HepG2 (cell line): ENCODE measurements around the gene C10orf143. TPM values are rescaled to one million over a fixed set of nuclear protein-coding genes. Genes with fewer than 3 reads are reported as not detected.

Experiments
- ATAC-seq: fragments of 200-7000 bp; cut with Tn5 transposase; 3 replicates; pipeline ENCODE4 v1.9.1; 2020; ENCODE audit warnings: mild to moderate bottlenecking, moderate library complexity
- BruUV-seq: library from RNA; stranded (reverse); fragments of 400-500 nt; replicated peaks from 2 replicates; lab custom pipeline; 2021; lab: Mats Ljungman, UMichigan
- CTCF ChIA-PET: fragments of 300-600 bp; formaldehyde crosslinking; extraction: SDS; loops from one replicate; lab custom pipeline; 2021; ENCODE audit warnings: low total read pairs, inconsistent platforms, low intra/inter-chr PET ratio; lab: Yijun Ruan, JAX
- POLR2A ChIA-PET: fragments of 350-600 bp; sonication (Branson Sonifier 250); formaldehyde crosslinking; loops from one replicate; lab custom pipeline; 2020; ENCODE audit warnings: antibody characterized with exemption, inconsistent platforms; lab: Yijun Ruan, JAX
- DNase-seq: peaks from one replicate; pipeline ENCODE4 v3.0.0-alpha.2; 2015; ENCODE audit warnings: low spot score
- FAIRE-seq: peaks from 3 replicates; lab custom pipeline; 2011; peaks lifted over from hg19 to GRCh38; lab: Jason Lieb, UNC
- H2AFZ ChIP-seq: one replicate; pipeline ENCODE4 v1.6.1; 2011; ENCODE audit warnings: low read length, inconsistent platforms
- H3K27ac ChIP-seq: fragments of 300-600 bp; 3 replicates; pipeline ENCODE4 v1.8.0; 2011; ENCODE audit warnings: mixed run types, mild to moderate bottlenecking, mixed read lengths, low read length, inconsistent platforms; ENCODE audit not compliant: insufficient read depth; ENCODE audit errors: extremely low read length
- H3K27me3 ChIP-seq, 2 experiments: fragments of 200-600 bp in 1 of 2; 2 replicates in 1 of 2; 3 replicates in 1 of 2; pipeline versions ENCODE4 v1.6.0 to v1.8.0; 2011; ENCODE audit warnings: low read length in 2 of 2, mild to moderate bottlenecking in 2 of 2, moderate library complexity in 2 of 2, inconsistent platforms in 1 of 2; ENCODE audit not compliant: insufficient read depth in 2 of 2, control insufficient read depth in 1 of 2
- H3K36me3 ChIP-seq, 2 experiments: fragments of 200-600 bp in 1 of 2; replicated peaks in 1 of 2; 2 replicates in 1 of 2; 3 replicates in 1 of 2; pipeline versions ENCODE4 v1.5.1 to v1.8.0; 2011; ENCODE audit warnings: low read length in 2 of 2, inconsistent platforms in 1 of 2; ENCODE audit not compliant: insufficient read depth in 2 of 2, control insufficient read depth in 1 of 2
- H3K4me1 ChIP-seq: 2 replicates; pipeline ENCODE4 v1.5.1; 2012; ENCODE audit warnings: low read length, inconsistent platforms; ENCODE audit not compliant: insufficient read depth
- H3K4me2 ChIP-seq: 2 replicates; pipeline ENCODE4 v1.6.0; 2011; ENCODE audit warnings: low read depth, low read length, inconsistent platforms
- H3K4me3 ChIP-seq, 3 experiments: fragments of 200-600 bp in 1 of 3; sonication (generic), shearing (Covaris generic) in 1 of 3; replicated peaks in 1 of 3; 2 replicates each; pipeline ENCODE4 v1.5.1; 2011 to 2016; ENCODE audit warnings: low read length in 3 of 3, inconsistent platforms in 2 of 3, low read depth in 2 of 3, mild to moderate bottlenecking in 2 of 3, control low read depth in 1 of 3, mixed read lengths in 1 of 3; ENCODE audit not compliant: insufficient read depth in 1 of 3
- H3K79me2 ChIP-seq: one replicate; pipeline ENCODE4 v1.6.1; 2011; ENCODE audit warnings: low read length, inconsistent platforms; ENCODE audit not compliant: insufficient read depth
- H3K9ac ChIP-seq: 2 replicates; pipeline ENCODE4 v1.6.0; 2011; ENCODE audit warnings: mild to moderate bottlenecking, low read depth, low read length, inconsistent platforms; ENCODE audit not compliant: insufficient read depth
- H3K9me3 ChIP-seq: 2 replicates; pipeline ENCODE4 v1.5.1; 2012; ENCODE audit warnings: mild to moderate bottlenecking, low read length
- H4K20me1 ChIP-seq: 2 replicates; pipeline ENCODE4 v1.6.0; 2011; ENCODE audit warnings: inconsistent platforms, mild to moderate bottlenecking, low read length, moderate library complexity; ENCODE audit not compliant: insufficient read depth
- ZNF101 ChIP-seq: sonication (generic); formaldehyde crosslinking; IDR thresholded peaks from 2 replicates; pipeline ENCODE4 v1.4.0; 2020; ENCODE audit warnings: mild to moderate bottlenecking, low read depth, missing genetic modification reagents, borderline replicate concordance
- ZNF121 ChIP-seq: sonication (generic); formaldehyde crosslinking; IDR thresholded peaks from 2 replicates; pipeline ENCODE4 v1.5.0; 2020; ENCODE audit warnings: mild to moderate bottlenecking, missing genetic modification reagents
- WGBS: methylation state at CpG from one replicate; pipeline ENCODE4 v1.1.6; 2017; ENCODE audit warnings: low lambda C conversion rate; 5-methylcytosine and 5-hydroxymethylcytosine counted together
- in situ Hi-C: cut with HindIII; loops from 2 replicates; pipeline ENCODE4 v1.10.0; 2017; ENCODE audit warnings: low pct_unique_long_range_greater_than_20kb; ENCODE audit not compliant: extremely low pct_ligation_motif_present
- intact Hi-C: fragments of 100-400 bp; cut with micrococcal nuclease; formaldehyde crosslinking; loops from one replicate; pipeline ENCODE4 v1.10.0; 2022; ENCODE audit not compliant: unreplicated experiment
- polyA plus RNA-seq, 8 experiments: library from polyadenylated mRNA; depleted of rRNA in 3 of 8; stranded (reverse) in 7 of 8; unstranded in 1 of 8; fragments of >200 nt; fragmentation: Illumina TruSeq in 4 of 8; extraction: Trizol in 4 of 8; gene quantifications; 2 replicates each; pipeline versions ENCODE4 v1.2.1 to v1.2.3, GENCODE V29; 2011 to 2016; ENCODE audit warnings: low read depth in 4 of 8, missing spikeins in 1 of 8, mixed read lengths in 1 of 8; ENCODE audit not compliant: insufficient read depth in 1 of 8
- total RNA-seq, 5 experiments: library from RNA; depleted of rRNA; stranded (reverse); fragments of >200 nt; fragmentation: Illumina TruSeq; extraction: Trizol; gene quantifications; 2 replicates each; pipeline ENCODE4 v1.2.3, GENCODE V29; 2016; ENCODE audit warnings: low read depth in 1 of 5
- TF ChIP-seq, protein P1 (sequence below): sonication (generic); formaldehyde crosslinking; IDR thresholded peaks from 2 replicates; pipeline ENCODE4 v1.5.0; 2020; ENCODE audit warnings: mild to moderate bottlenecking, missing genetic modification reagents
- TF ChIP-seq, protein P2 (sequence below): sonication (generic); formaldehyde crosslinking; IDR thresholded peaks from 2 replicates; pipeline ENCODE4 v1.4.0; 2020; ENCODE audit warnings: missing genetic modification reagents, borderline replicate concordance

The C10orf143 gene
- total and polyA plus RNA-seq, 2 of the 13 experiments (the other 11 are each of a cell fraction or from before 2014, with no cell fraction given), result 0.21 to 0.91 TPM

DNA sequence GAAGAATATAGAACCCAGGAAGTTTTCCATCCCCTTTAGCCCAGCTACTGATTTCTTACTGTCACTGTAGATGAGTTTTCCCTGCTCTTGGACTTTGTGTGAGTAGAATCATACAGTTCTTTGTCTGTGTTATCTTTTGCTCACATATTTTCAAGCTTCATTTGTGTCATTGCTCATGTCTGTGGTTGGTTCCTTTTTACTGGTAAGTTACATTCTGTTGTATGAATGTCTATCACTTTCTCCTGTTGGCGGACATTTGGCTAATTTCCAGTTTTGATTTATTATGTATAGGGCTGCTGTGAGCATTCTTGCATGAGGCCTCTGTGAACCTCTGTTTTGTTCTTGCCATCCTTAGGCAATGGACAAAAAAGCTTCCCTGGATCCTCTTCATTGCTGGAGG lies 30.8 kb upstream of the C10orf143 start:
- peaks cover 10 to 20% of the 10 kb centered on the region in 2 experiments; a peak in 4 of 5 replicates for H3K36me3 ChIP-seq
- ATAC-seq (no peak), DNase-seq (peak; percentile 20), FAIRE-seq (no peak)
- H3K27ac ChIP-seq, result no peak overlapping the region
- TF ChIP-seq, protein P1, sequence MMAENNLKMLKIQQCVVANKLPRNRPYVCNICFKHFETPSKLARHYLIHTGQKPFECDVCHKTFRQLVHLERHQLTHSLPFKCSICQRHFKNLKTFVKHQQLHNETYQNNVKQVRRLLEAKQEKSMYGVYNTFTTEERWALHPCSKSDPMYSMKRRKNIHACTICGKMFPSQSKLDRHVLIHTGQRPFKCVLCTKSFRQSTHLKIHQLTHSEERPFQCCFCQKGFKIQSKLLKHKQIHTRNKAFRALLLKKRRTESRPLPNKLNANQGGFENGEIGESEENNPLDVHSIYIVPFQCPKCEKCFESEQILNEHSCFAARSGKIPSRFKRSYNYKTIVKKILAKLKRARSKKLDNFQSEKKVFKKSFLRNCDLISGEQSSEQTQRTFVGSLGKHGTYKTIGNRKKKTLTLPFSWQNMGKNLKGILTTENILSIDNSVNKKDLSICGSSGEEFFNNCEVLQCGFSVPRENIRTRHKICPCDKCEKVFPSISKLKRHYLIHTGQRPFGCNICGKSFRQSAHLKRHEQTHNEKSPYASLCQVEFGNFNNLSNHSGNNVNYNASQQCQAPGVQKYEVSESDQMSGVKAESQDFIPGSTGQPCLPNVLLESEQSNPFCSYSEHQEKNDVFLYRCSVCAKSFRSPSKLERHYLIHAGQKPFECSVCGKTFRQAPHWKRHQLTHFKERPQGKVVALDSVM (CRISPR knock-in tag), result 0 out of 2 replicates have a peak, but pooled peaks have one; percentile 32
- TF ChIP-seq ZNF101 (CRISPR knock-in tag), result no peak
- WGBS, result 89% methylated on average over 1 of the region's 1 CpG
- ChIA-PET POLR2A (interaction anchor here (1.2 kb wide), 1 partner anchor 32 kb away, joined by 4 read pairs; no protein-coding TSS in a partner anchor), CTCF (no interaction called here)
- in situ Hi-C loops (no loop called here), intact Hi-C loops (no loop called here)
- H2AFZ ChIP-seq, result no peak overlapping the region
- peaks cover 93% of the 10 kb centered on the region for H3K79me2 ChIP-seq
- BruUV-seq, result no TSS peak
- peaks cover 48% of the 10 kb centered on the region for H3K4me1 ChIP-seq
- H3K4me2 ChIP-seq, result no peak overlapping the region
- H4K20me1 ChIP-seq, result peaks cover 51% of the 10 kb centered on the region
- no peak overlapping the region for H3K4me3 ChIP-seq
- no peaks in the 10 kb centered on the region; a peak in 2 of 5 replicates for H3K27me3 ChIP-seq
- H3K9ac ChIP-seq, result no peak overlapping the region
- H3K9me3 ChIP-seq, result no peaks in the 10 kb centered on the region

DNA sequence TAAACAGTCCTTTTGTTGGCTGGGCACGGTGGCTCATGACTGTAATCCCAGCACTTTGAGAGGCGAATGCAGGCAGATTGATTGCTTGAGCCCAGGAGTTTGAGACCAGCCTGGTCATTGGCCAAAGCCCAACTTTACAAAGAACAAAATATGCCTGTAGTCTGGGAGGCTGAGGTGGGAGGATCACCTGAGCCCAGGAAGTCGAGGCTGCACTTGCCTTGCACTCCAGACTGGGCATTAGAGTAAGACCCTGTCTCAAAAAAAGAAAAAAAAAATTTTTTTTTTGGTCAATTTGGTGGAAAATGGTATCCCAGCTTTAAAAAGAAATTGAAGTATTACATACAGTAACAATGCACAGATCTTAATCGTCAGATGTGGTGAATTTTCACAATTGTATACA lies 30.4 kb upstream of the C10orf143 start:
- H2AFZ ChIP-seq, result no peak overlapping the region
- CTCF ChIA-PET, result no interaction called here
- no peaks in the 10 kb centered on the region; a peak in 2 of 5 replicates for H3K27me3 ChIP-seq
- no peaks in the 10 kb centered on the region for H3K9me3 ChIP-seq
- intact Hi-C loops (no loop called here), in situ Hi-C loops (no loop called here)
- peaks cover 48% of the 10 kb centered on the region for H3K4me1 ChIP-seq
- no TSS peak for BruUV-seq
- H3K9ac ChIP-seq, result no peak overlapping the region
- POLR2A ChIA-PET, result interaction anchor here (1.2 kb wide), 1 partner anchor 31 kb away, joined by 4 read pairs; no protein-coding TSS in a partner anchor
- no peak overlapping the region for H3K4me3 ChIP-seq
- WGBS, result 81% methylated on average over 4 of the region's 4 CpGs
- TF ChIP-seq, protein P2, sequence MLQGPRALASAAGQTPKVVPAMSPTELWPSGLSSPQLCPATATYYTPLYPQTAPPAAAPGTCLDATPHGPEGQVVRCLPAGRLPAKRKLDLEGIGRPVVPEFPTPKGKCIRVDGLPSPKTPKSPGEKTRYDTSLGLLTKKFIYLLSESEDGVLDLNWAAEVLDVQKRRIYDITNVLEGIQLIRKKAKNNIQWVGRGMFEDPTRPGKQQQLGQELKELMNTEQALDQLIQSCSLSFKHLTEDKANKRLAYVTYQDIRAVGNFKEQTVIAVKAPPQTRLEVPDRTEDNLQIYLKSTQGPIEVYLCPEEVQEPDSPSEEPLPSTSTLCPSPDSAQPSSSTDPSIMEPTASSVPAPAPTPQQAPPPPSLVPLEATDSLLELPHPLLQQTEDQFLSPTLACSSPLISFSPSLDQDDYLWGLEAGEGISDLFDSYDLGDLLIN (CRISPR knock-in tag), result no peak
- TF ChIP-seq ZNF121 (CRISPR knock-in tag), result peak; percentile 80
- TF ChIP-seq, protein P1 (CRISPR knock-in tag), result peak; percentile 80
- peaks cover 50% of the 10 kb centered on the region for H4K20me1 ChIP-seq
- ATAC-seq (no peak), DNase-seq (no peak), FAIRE-seq (no peak)
- 0 out of 2 replicates have a peak overlapping the region, but pooled peaks have one; percentile 15 for H3K4me2 ChIP-seq
- H3K36me3 ChIP-seq, result peaks cover 9 to 16% of the 10 kb centered on the region in 2 experiments; a peak in 4 of 5 replicates
- peaks cover 90% of the 10 kb centered on the region for H3K79me2 ChIP-seq
- H3K27ac ChIP-seq, result no peak overlapping the region
